ENCODE data around the gene NXPH2.

GRCh38 chr2:138766464-138766863 lies 13.7 kb downstream of the NXPH2 start:
- TF ChIP-seq POLR2A (IDR thresholded peaks at IDR 0.05; ENCODE audit: low read depth, low read length): no peak
- TF ChIP-seq TAF1 (IDR thresholded peaks at IDR 0.05; ENCODE audit: low read depth, low read length): no peak
